ENCODE data around the gene PI16.
A peak's percentile ranks its signal among the peaks of the same experiment; 100 is the strongest.

The PI16 gene

GRCh38 chr6:36999751-37000125 lies 45.2 kb downstream of the PI16 start:
- DNase-seq (ENCODE audit: low read depth, low spot score): no peak

- DNase-seq (ENCODE audit: low read depth, low spot score): no peak
Observed at GRCh38 chr6:37004044-37004980, 49.8 kb downstream of the PI16 start.

GRCh38 chr6:37005061-37005810 lies 50.7 kb downstream of the PI16 start, which contains the start of gene FGD2:
TSS of gene FGD2 (plus strand) at chr6:37005655. CDS start at chr6:37005818, 163 bp downstream.
- no peak for DNase-seq (ENCODE audit: low read depth, low spot score)

GRCh38 chr6:37005827-37006567 lies 51.5 kb downstream of the PI16 start:
- DNase-seq (ENCODE audit: low read depth, low spot score): no peak

- DNase-seq (ENCODE audit: low read depth, low spot score): no peak
Observed at GRCh38 chr6:37006793-37007339, 52.3 kb downstream of the PI16 start.

- no peak for DNase-seq (ENCODE audit: low read depth, low spot score)
Observed at GRCh38 chr6:37007340-37008043, 53.0 kb downstream of the PI16 start.

GRCh38 chr6:37008484-37009465 lies 54.2 kb downstream of the PI16 start:
- DNase-seq (ENCODE audit: low read depth, low spot score): no peak

GRCh38 chr6:37010402-37010892 lies 55.9 kb downstream of the PI16 start:
- DNase-seq (ENCODE audit: low read depth, low spot score): no peak

GRCh38 chr6:37011656-37012378 lies 57.3 kb downstream of the PI16 start:
- DNase-seq (ENCODE audit: low read depth, low spot score): peak; percentile 67

- no peak for DNase-seq (ENCODE audit: low read depth, low spot score)
Observed at GRCh38 chr6:37013516-37014491, 59.3 kb downstream of the PI16 start.
